Activated gamma-delta T cell treated with anti-CD3 and anti-CD28 coated beads, Interleukin-2, amount 50 U/mL, for 16 hours (primary cell): Measurements from ENCODE around the gene GSTM2.
"Not testable (repeated sequence)": the region's sequence is repeated elsewhere in the genome, so short reads cannot be mapped to it uniquely, and the experiment has no call there.

Source experiments
- DNase-seq: peaks from one replicate; pipeline ENCODE4 v3.0.0-alpha.2; 2020; ENCODE audit warnings: low read depth

The GSTM2 gene

DNA sequence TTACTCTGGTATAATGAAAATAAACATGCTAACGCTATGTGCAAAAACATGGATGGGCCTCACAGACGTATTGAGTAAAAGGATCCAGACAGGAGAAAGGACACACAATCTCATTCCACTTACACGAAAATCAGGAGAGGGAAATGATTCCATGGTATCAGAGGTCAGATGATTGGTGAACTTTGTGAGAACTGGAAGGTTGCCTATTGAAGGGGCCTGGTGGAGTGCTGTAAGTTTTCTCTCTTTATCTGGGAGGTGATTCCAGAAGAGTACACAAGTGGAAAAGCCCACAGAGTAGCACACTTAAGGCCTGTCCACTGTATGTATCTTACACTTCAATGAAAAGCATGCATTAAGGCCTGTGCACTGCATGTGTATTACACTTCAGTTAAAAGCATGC, 9.6 kb downstream of the GSTM2 start:
- DNase-seq = no peak

DNA sequence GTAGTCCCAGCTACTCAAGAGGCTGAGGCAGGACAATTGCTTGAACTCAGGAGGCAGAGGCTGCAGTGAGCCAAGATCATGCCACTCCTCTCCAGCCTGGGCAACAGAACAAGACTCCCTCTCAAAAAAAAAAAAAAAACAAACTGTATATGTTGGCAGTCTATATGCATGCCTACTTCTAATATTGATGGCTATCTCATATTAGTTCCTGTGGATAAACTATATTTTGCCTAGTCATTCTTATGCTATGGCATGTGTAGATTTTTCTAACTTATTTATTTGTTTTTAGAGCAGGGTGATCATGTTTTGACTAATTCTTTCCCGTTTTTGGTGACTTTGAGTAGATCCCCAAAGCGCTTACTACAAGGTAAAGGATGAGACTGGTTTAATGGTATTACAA, 10.8 kb downstream of the GSTM2 start:
- DNase-seq = not testable (repeated sequence)

DNA sequence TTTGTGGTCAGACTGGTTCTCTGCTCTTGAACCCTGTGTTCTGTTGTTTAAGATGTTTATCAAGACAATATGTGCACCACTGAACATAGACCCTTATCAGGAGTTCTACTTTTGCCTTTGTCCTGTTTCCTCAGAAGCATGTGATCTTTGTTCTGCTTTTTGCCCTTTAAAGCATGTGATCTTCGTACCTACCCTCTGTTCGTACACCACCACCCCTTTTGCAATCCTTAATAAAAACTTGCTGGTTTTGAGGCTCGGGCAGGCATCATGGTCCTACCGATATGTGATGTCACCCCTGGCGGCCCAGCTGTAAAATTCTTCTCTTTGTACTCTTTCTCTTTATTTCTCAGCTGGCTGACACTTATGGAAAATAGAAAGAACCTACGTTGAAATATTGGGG, 16.9 kb downstream of the GSTM2 start:
- DNase-seq = not testable (repeated sequence)

DNA sequence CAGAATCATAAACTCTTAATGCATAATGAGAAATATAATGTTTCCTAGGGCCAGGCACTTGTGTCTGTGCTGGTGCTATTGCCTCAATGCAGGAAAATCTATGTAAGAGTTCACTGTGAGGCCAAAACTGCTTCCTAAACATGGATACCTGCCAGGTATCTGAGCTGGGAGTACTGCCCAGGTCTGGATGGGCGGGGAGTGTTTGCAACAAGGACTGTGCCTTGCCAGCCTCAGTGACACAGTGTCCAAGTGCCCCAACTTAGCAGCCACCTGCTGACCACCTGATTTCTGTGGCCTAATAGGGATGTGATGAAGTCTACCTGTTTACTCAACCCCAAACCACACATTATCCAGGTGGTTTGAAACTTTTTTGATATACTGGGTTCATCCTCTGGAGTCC, 17.5 kb downstream of the GSTM2 start:
- DNase-seq = not testable (repeated sequence)

- not testable (repeated sequence) for DNase-seq
Observed at GRCh38 chr1:109685890-109686289, 18.0 kb downstream of the GSTM2 start.

GRCh38 chr1:109687109-109687508, 19.3 kb downstream of the GSTM2 start:
- not testable (repeated sequence) for DNase-seq

DNA sequence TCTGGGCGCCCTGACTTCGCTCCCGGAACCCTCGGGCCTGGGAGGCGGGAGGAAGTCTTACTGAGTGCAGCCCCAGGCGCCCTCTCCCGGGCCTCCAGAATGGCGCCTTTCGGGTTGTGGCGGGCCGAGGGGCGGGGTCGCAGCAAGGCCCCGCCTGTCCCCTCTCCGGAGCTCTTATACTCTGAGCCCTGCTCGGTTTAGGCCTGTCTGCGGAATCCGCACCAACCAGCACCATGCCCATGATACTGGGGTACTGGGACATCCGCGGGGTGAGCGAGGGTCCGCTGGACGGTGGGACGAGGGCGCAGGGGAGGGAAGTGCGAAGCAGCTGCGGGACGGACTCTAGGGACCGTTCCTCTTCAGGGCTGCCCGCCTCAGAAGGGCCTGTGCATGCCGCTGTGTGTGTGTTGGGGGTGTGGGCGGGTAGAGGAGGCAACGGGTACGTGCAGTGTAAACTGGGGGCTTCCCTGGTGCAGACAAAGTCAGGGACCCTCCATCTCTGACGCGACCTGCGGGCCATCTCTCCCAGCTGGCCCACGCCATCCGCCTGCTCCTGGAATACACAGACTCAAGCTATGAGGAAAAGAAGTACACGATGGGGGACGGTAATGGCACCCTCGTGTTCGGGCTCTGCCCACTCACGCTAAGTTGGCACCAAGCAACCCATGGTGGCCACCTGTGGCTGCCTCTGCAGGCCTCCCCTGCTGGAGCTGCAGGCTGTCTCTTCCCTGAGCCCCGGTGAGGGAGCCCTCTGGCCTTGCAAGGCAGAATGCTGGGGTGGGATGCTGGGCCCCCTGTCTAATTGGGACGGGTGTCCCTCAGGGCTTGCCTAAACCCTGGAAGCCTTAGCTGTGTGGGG, 20.0 kb downstream of the GSTM2 start, which contains the start of gene GSTM1:
TSS of gene GSTM1 (plus strand) at position 177 of the 859 bp plus-strand sequence. CDS start at position 234, 57 bp downstream.
- DNase-seq = peak; percentile 74

GRCh38 chr1:109689844-109690405, 22.1 kb downstream of the GSTM2 start:
- no peak for DNase-seq

GRCh38 chr1:109691759-109692158, 23.9 kb downstream of the GSTM2 start:
- no peak for DNase-seq

DNA sequence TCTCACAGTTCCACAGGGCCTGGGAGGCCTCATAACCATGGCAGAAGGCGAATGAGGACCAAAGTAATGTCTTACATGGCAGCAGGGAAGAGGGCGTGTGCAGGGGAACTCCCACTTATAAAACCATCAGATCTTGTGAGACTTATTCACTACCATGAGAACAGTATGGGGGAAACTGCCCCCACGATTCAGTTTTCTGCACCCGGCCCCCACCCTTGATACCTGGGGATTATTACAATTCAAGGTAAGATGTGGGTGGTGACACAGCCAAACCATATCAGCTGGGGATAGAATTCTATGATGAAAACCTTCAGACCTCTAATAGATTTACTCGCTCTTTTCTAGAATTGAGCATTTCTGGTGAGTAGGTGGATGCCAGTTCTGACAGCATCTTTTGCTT, 26.5 kb downstream of the GSTM2 start:
- DNase-seq = not testable (repeated sequence)

- not testable (repeated sequence) for DNase-seq
Observed at GRCh38 chr1:109695138-109695537, 27.3 kb downstream of the GSTM2 start.

- DNase-seq = no peak
Observed at GRCh38 chr1:109697066-109697465, 29.2 kb downstream of the GSTM2 start.

DNA sequence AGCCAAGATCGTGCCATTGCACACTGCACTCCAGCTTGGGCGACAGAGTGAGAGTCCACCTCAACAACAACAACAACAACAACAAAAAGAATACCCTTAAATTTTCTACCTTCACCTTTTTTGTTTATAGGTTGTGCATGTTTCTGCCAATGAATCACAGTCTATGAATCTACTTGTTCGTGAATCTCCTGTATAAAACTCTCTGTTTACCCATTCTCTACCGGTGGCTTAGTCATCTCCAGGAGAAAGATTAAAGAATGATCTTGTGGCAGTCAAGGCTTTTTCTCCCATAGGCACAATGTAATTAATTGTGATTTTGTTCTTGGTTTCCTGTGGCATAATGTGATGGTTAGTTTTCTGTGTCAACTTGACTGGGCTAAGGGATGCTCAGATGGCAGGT, 30.0 kb downstream of the GSTM2 start:
- DNase-seq = not testable (repeated sequence)

DNA sequence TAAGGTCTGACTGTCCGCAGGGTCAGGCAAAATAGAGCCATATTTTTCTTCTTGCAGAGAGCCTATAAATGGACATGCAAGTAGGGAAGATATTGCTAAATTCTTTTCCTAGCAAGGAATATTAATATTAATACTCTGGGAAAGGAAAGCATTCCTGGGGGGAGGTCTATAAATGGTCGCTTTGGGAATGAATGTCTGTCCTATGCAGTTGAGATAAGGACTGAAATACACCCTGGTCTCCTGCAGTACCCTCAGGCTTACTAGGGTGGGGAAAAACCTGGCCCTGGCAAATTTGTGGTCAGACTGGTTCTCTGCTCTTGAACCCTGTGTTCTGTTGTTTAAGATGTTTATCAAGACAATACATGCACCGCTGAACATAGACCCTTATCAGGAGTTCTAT, 35.1 kb downstream of the GSTM2 start:
- DNase-seq = not testable (repeated sequence)

DNA sequence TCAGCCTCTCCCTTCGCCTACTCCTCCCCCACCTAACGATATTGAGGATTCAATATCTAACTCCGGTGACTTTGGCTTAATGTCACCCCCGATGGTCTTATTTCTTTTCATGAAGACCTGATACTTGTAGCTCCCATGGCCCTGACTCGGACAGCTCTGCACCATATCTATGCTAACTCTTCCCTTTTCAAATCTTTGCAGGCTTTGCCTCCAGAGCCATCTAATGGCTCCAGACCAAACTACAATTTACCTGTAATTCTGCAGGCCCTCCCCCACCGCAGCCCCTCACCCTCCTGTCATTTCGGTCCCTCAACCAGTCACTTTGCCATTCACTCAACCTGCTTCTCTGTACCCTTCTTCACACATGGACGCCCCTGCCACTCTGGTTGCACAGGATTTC, 36.3 kb downstream of the GSTM2 start:
- DNase-seq = no peak

DNA sequence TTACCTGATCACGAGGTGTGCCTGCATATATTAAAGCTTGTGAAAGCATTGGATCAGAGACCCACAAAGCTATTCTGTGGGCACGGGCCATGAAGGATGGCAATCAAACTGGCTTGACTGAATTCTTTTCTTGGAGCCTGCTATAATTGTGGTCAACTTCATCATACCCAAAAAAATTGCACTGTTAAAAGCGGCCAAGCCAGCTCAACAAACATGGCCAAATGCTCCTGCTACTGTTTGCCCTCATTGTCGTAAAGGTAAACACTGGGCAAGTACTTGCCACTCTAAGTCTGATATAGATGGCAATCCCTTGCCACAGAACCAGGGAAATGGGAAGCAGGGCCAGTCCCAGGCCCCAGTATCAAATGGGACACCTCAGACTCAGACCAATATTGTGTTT, 37.6 kb downstream of the GSTM2 start:
- DNase-seq = no peak

DNA sequence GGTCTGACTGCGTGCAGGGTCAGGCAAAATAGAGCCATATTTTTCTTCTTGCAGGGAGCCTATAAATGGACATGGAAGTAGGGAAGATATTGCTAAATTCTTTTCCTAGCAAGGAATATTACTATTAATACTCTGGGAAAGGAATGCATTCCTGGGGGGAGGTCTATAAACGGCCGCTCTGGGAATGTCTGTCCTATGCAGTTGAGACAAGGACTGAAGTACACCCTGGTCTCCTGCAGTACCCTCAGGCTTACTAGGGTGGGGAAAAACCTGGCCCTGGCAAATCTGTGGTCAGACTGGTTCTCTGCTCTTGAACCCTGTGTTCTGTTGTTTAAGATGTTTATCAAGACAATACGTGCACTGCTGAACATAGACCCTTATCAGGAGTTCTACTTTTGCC, 41.1 kb downstream of the GSTM2 start:
- DNase-seq = not testable (repeated sequence)

DNA sequence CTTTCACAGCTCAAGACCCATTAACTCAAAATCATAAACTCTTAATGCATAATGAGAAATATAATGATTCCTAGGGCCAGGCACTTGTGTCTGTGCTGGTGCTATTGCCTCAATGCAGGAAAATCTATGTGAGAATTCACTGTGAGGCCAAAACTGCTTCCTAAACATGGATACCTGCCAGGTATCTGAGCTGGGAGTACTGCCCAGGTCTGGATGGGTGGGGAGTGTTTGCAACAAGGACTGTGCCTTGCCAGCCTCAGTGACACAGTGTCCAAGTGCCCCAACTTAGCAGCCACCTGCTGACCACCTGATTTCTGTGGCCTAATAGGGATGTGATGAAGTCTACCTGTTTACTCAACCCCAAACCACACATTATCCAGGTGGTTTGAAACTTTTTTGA, 42.0 kb downstream of the GSTM2 start:
- not testable (repeated sequence) for DNase-seq

DNA sequence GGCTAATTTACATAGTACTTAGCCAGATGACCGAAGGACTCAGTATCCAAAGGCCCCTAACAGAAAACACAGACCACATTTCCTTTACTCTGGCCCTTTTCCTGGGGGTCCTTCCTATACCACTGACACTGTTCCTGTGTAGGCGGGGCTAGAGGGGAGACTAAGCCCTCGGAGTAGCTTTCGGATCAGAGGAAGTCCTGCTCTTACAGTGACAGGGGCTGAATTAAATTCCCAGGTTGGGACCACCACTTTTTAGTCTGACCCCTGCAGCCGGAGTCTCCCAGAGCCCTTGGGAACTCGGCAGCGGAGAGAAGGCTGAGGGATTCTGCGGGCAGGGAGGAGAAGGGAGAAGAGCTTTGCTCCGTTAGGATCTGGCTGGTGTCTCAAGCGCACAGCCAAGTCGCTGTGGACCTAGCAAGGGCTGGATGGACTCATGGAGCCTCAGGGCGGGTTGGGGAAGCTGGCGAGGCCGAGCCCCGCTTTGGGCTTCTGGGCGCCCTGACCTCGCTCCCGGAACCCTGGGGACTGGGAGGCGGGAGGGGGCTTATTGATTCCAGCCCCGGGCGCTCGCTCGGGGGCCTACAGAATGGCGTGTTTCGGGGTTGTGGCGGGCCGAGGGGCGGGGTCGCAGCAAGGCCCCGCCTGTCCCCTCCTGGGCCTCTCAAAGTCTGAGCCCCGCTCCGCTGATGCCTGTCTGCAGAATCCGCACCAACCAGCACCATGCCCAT, 43.9 kb downstream of the GSTM2 start, which contains the start of gene GSTM5:
TSS of gene GSTM5 (plus strand) at position 659 of the 728 bp plus-strand sequence. CDS start at position 721, 62 bp downstream.
- DNase-seq = not testable (repeated sequence)

DNA sequence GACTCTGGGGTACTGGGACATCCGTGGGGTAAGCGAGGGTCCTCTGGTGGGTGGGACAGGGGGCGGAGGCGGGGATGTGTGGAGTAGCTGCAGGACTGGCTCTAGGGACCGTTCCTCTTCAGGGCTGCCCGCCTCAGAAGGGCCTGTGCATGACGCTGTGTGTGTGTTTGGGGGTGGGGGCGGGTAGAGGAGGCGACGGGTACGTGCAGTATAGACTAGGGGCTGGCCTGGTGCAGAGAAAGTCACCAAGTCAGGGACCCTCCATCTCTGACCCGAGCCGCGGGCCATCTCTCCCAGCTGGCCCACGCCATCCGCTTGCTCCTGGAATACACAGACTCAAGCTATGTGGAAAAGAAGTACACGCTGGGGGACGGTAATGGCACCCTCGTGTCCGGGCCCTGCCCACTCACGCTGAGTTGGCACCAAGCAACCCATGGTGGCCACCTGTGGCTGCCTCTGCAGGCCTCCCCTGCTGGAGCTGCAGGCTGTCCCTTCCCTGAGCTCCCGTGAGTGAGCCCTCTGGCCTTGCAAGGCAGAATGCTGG, 44.5 kb downstream of the GSTM2 start:
- no peak for DNase-seq

- no peak for DNase-seq
Observed at GRCh38 chr1:109713636-109714035, 45.8 kb downstream of the GSTM2 start.

DNA sequence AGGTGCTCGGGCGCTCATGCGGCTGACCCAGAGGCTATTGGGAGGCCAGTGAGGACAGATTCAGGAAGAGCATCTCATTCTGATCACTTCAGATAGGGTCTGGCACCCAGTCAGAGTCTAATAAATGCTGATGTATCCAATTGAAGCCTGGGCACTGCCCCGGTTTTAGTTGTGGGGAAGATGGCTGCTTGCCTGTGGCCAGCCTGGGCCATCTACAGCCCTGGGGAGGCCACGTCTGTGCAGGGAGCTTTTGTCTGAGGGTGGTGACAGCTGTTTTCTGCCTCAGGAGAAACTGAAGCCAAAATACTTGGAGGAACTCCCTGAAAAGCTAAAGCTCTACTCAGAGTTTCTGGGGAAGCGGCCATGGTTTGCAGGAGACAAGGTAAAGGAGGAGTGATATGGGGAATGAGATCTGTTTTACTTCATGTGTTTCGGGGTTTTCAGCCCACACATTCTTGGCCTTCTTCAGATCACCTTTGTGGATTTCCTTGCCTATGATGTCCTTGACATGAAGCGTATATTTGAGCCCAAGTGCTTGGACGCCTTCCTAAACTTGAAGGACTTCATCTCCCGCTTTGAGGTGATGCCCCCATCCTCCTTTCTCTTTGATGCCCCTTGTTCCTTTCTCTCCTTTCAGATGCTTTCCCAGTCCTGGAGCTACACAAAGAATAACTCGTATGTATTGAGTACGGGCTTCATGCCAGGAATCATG, 47.0 kb downstream of the GSTM2 start:
- DNase-seq = no peak
